ENCODE results near the gene PDE4D.

Gene PDE4D

GRCh38 chr5:59905188-59905587, 11.7 kb upstream of the PDE4D start:
- TF ChIP-seq CTCF (IDR thresholded peaks at IDR 0.05) (no peak), ZFX (IDR thresholded peaks at IDR 0.05; ENCODE audit: borderline replicate concordance) (no peak)
- no peak overlapping the region for H3K27ac ChIP-seq

- no peak overlapping the region for H3K27ac ChIP-seq
- TF ChIP-seq ZFX (IDR thresholded peaks at IDR 0.05; ENCODE audit: borderline replicate concordance) (no peak), CTCF (IDR thresholded peaks at IDR 0.05) (no peak)
Observed at GRCh38 chr5:59897075-59897474, 3.5 kb upstream of the PDE4D start.

GRCh38 chr5:59891962-59892643, 1.4 kb downstream of the PDE4D start:
- TF ChIP-seq ZFX (IDR thresholded peaks at IDR 0.05; ENCODE audit: borderline replicate concordance) (no peak), CTCF (IDR thresholded peaks at IDR 0.05) (no peak)
- peak overlapping the region; percentile 86 for H3K27ac ChIP-seq

- TF ChIP-seq ZFX (IDR thresholded peaks at IDR 0.05; ENCODE audit: borderline replicate concordance) (no peak), CTCF (IDR thresholded peaks at IDR 0.05) (no peak)
- H3K27ac ChIP-seq, result peak overlapping the region; percentile 44
Observed at GRCh38 chr5:59887274-59887673, 6.3 kb downstream of the PDE4D start.

GRCh38 chr5:59874675-59875074, 18.9 kb downstream of the PDE4D start:
- TF ChIP-seq ZFX (IDR thresholded peaks at IDR 0.05; ENCODE audit: borderline replicate concordance) (no peak), CTCF (IDR thresholded peaks at IDR 0.05) (no peak)
- no peak overlapping the region for H3K27ac ChIP-seq

GRCh38 chr5:59873113-59873512, 20.4 kb downstream of the PDE4D start:
- H3K27ac ChIP-seq, result no peak overlapping the region
- TF ChIP-seq ZFX (IDR thresholded peaks at IDR 0.05; ENCODE audit: borderline replicate concordance) (no peak), CTCF (IDR thresholded peaks at IDR 0.05) (no peak)

- no peak for TF ChIP-seq CTCF (IDR thresholded peaks at IDR 0.05)
- TF ChIP-seq ZFX (IDR thresholded peaks at IDR 0.05; ENCODE audit: borderline replicate concordance), result no peak
- H3K27ac ChIP-seq, result no peak overlapping the region
Observed at GRCh38 chr5:59866661-59867060, 26.9 kb downstream of the PDE4D start.

Data from 22Rv1 (cell line).